Subcutaneous adipose tissue (tissue), 4 donors: Measurements from ENCODE around the gene NTRK1. TPM values are rescaled to one million over a fixed set of nuclear protein-coding genes. Genes with fewer than 3 reads are reported as not detected.

ENCODE experiments used
- total RNA-seq, 4 donors: library from RNA; depleted of rRNA; stranded (reverse); fragments of >200 nt; gene quantifications; one replicate each; pipeline ENCODE4 v1.1.0, GENCODE V29; 2016
- TF ChIP-seq, protein P1 (sequence below): fragments of 450-650 bp; IDR thresholded peaks from one replicate; pipeline ENCODE4 v1.5.1; 2016; ENCODE audit warnings: low read depth, mild to moderate bottlenecking, control low read depth, antibody characterized with exemption, moderate library complexity

NTRK1 gene
- total RNA-seq, 4 donors from 2014 or later: 0.49 to 0.85 TPM; not detected in 2

DNA sequence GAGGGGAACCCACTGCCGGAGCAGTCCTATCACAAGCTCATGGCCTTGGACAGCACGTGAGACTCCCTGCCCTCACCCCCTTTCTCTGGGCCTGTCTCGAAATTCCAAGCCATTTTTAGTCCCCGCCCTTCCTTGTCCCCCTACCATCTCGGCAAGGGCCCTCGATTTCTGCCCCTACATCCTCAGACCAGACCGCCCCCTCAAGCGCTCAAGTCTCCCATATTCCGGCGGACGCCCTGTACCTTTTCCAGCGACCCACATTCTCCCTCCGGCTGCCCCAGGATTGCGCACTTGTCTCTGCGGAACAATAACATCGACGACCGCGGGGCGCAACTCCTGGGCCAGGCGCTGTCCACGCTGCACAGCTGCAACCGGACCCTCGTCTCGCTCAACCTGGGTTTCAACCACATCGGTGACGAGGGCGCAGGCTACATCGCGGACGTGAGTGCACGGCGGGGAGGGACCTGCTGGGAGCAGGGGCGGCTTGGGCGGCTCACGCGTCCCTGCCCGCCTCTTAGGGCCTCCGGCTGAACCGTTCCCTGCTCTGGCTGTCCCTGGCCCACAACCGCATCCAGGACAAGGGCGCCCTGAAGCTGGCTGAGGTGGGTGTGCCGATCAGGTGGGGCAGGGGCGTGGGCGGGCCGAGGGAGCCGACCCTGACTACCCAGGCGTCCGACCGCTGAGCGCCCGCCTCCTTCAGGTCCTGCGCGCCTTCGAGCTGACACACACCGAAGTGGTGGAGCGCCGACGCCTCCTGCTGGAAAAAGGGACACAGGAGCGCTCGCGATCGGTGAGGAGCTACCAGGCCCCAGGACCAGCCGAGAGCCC is 66.8 kb downstream of the NTRK1 start:
- TF ChIP-seq, protein P1, sequence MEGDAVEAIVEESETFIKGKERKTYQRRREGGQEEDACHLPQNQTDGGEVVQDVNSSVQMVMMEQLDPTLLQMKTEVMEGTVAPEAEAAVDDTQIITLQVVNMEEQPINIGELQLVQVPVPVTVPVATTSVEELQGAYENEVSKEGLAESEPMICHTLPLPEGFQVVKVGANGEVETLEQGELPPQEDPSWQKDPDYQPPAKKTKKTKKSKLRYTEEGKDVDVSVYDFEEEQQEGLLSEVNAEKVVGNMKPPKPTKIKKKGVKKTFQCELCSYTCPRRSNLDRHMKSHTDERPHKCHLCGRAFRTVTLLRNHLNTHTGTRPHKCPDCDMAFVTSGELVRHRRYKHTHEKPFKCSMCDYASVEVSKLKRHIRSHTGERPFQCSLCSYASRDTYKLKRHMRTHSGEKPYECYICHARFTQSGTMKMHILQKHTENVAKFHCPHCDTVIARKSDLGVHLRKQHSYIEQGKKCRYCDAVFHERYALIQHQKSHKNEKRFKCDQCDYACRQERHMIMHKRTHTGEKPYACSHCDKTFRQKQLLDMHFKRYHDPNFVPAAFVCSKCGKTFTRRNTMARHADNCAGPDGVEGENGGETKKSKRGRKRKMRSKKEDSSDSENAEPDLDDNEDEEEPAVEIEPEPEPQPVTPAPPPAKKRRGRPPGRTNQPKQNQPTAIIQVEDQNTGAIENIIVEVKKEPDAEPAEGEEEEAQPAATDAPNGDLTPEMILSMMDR: no peak

DNA sequence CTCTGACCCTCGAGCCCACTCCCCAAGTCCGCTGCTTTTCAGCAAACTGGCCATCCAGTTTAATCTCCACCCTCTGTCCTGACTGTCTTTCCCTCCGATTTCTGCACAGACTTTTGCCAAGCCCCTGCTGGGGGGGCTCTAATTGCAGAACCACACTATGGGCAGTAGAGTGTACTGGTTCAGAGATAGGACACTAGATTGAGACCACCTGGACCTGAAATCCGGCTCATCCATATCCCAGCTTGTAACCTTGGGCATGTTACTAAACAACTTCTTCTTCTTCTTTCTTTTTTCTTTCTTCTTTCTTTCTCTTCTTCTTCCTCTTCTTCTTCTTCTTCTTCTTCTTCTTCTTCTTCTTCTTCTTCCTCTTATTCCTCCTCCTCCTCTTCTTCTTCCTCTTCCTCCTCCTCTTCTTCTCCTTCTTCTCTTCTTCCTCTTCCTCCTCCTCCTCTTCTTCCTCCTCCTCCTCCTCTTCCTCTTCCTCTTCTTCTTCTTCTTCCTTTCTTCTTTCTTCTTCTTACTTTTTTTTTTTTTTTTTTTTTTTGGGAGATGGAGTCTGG is 67.5 kb downstream of the NTRK1 start:
- TF ChIP-seq, protein P1: no peak

DNA sequence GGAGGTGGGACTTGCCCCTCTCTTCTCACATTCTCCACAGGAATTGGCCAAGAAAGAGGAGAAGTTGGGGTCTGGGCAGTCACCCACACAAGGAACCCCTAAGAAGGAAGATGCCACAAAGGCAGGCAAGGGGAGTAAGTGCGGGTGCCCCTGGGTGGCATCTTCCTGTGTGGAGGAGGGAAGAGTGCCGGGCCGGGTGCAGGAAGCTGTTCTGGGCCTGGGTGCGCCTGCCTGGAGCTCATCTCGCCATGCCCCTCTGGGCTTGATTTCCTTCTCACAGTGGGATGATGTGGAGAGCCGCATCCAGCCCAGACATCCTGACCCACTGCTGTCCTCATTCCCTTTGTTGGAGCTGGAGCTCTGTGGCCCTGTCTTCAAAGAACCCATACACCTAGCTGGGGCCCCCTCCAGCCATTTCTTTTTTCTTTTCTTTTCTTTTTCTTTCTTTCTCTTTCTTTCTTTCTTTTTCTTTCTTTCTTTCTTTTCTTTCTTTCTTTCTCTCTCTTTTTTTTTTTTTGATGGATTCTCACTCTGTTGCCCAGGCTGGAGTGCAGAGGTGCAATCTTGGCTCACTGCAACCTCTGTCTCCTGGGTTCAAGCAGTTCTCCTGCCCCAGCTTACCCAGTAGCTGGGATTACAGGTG is 69.1 kb downstream of the NTRK1 start:
- TF ChIP-seq, protein P1: no peak

DNA sequence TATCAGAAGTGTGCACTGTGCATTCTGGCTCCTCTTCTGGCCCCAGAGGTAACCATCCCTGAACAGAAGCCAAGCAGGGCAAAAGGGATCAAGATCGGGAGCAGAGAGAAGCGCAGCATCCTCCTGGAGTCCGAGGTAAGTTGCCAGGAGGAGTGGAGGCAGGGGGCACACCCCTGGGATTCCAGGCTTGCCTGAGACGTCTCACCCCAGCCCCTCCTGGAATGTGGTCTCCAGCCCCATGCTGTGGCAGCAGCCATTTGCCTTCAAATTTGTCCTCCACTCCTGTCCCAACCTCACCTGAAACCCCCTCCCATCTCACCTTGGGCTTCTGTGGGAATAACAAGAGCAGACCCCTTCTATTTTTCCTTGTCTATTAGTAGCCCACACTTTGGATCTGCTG is 69.8 kb downstream of the NTRK1 start:
- TF ChIP-seq, protein P1: no peak

Other genes starting within 250 kb of the NTRK1 start
- 1 to 10 TPM in 2 of 4 donors, not detected in 2; 1.5 to 1.7 TPM for gene HAPLN2, start 241.4 kb upstream of the NTRK1 start, total RNA-seq
- gene BCAN, start 218.7 kb upstream of the NTRK1 start, total RNA-seq: not detected
- gene NES, start 183.5 kb upstream of the NTRK1 start, total RNA-seq: 10 to 100 TPM in 3 of 4 donors, 1 to 10 TPM in 1; 7.8 to 28.8 (median 13.5) TPM
- gene CRABP2, start 155.3 kb upstream of the NTRK1 start, total RNA-seq: 10 to 100 TPM in 1 of 4 donors, 1 to 10 TPM in 3; 2.4 to 16.5 (median 4.0) TPM
- 10 to 100 TPM; 20.5 to 29.2 (median 23.0) TPM for gene METTL25B, start 132.4 kb upstream of the NTRK1 start, total RNA-seq
- gene ISG20L2, start 132.1 kb upstream of the NTRK1 start, total RNA-seq: 10 to 100 TPM; 10.9 to 21.5 (median 13.5) TPM
- 10 to 100 TPM; 53.0 to 84.5 (median 74.0) TPM for gene MRPL24, start 119.8 kb upstream of the NTRK1 start, total RNA-seq
- 100 to 1,000 TPM in 3 of 4 donors, 10 to 100 TPM in 1; 86.5 to 126 (median 113) TPM for gene HDGF, start 109.2 kb upstream of the NTRK1 start, total RNA-seq
- gene PRCC, start 93.3 kb upstream of the NTRK1 start, total RNA-seq: 10 to 100 TPM; 19.7 to 27.3 (median 21.3) TPM
- 1 to 10 TPM in 1 of 4 donors, under 1 TPM in 3; 0.34 to 1.1 (median 0.71) TPM for gene SH2D2A, start 44.0 kb upstream of the NTRK1 start, total RNA-seq
- gene INSRR, start 1.7 kb upstream of the NTRK1 start, total RNA-seq: not detected
- 10 to 100 TPM in 2 of 4 donors, 1 to 10 TPM in 2; 5.9 to 40.9 (median 8.7) TPM for gene PEAR1, start 32.9 kb downstream of the NTRK1 start, total RNA-seq
- gene LRRC71, start 59.8 kb downstream of the NTRK1 start, total RNA-seq: under 1 TPM in 1 of 4 donors, not detected in 3; 0.94 TPM
- gene ARHGEF11, start 184.9 kb downstream of the NTRK1 start, total RNA-seq: 10 to 100 TPM; 29.3 to 76.3 (median 35.7) TPM
- not detected for gene ETV3L, start 238.9 kb downstream of the NTRK1 start, total RNA-seq